Right atrium auricular region (tissue), 2 donors: ENCODE data around the gene KCTD21. TPM values are rescaled to one million over a fixed set of nuclear protein-coding genes. Genes with fewer than 3 reads are reported as not detected.
A peak's percentile ranks its signal among the peaks of the same experiment; 100 is the strongest.
"Not testable (repeated sequence)": the region's sequence is repeated elsewhere in the genome, so short reads cannot be mapped to it uniquely, and the experiment has no call there.

Experiments used
- DNase-seq: peaks from one replicate; pipeline ENCODE4 v3.0.0-alpha.2; 2019; ENCODE audit warnings: low spot score
- H3K27ac ChIP-seq, 2 donors: fragments of 200-600 bp; sonication (generic); 1 replicate in 1 of 2; 2 replicates in 1 of 2; pipeline ENCODE4 v1.5.1; 2016 to 2019
- H3K27me3 ChIP-seq, 2 donors: fragments of 200-600 bp; sonication (generic); one replicate each; pipeline versions ENCODE4 v1.5.1 to v1.6.0; 2017 to 2019
- H3K36me3 ChIP-seq: fragments of 200-600 bp; sonication (generic); one replicate; pipeline ENCODE4 v1.5.1; 2016
- H3K4me1 ChIP-seq, 2 donors: fragments of 200-600 bp; sonication (generic); one replicate each; pipeline versions ENCODE4 v1.5.1 to v1.6.0; 2017 to 2019
- H3K4me3 ChIP-seq, 2 donors: fragments of 200-600 bp; sonication (generic); 1 replicate in 1 of 2; 2 replicates in 1 of 2; pipeline ENCODE4 v1.5.1; 2017 to 2019; ENCODE audit warnings: mild to moderate bottlenecking in 1 of 2, moderate library complexity in 1 of 2
- H3K9me3 ChIP-seq, 2 donors: fragments of 200-600 bp; sonication (generic); one replicate each; pipeline ENCODE4 v1.5.1; 2019
- total RNA-seq, 2 donors: library from RNA; depleted of rRNA; stranded (reverse); fragments of >200 nt; gene quantifications; one replicate each; pipeline ENCODE4 v1.1.0, GENCODE V29; 2016
- TF ChIP-seq, protein P1 (sequence below), 2 donors: fragments of 200-600 bp; sonication (generic); IDR thresholded peaks; one replicate each; pipeline ENCODE4 v1.5.1; 2019; ENCODE audit warnings: antibody characterized with exemption in 2 of 2

KCTD21 gene
- total RNA-seq, 2 donors from 2014 or later: 9.8 to 12.9 TPM

GRCh38 chr11:78224906-78225420 is 36.5 kb upstream of the KCTD21 start:
- TF ChIP-seq, protein P1, sequence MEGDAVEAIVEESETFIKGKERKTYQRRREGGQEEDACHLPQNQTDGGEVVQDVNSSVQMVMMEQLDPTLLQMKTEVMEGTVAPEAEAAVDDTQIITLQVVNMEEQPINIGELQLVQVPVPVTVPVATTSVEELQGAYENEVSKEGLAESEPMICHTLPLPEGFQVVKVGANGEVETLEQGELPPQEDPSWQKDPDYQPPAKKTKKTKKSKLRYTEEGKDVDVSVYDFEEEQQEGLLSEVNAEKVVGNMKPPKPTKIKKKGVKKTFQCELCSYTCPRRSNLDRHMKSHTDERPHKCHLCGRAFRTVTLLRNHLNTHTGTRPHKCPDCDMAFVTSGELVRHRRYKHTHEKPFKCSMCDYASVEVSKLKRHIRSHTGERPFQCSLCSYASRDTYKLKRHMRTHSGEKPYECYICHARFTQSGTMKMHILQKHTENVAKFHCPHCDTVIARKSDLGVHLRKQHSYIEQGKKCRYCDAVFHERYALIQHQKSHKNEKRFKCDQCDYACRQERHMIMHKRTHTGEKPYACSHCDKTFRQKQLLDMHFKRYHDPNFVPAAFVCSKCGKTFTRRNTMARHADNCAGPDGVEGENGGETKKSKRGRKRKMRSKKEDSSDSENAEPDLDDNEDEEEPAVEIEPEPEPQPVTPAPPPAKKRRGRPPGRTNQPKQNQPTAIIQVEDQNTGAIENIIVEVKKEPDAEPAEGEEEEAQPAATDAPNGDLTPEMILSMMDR (IDR thresholded peaks at IDR 0.05): no peak
- no peak overlapping the region for H3K4me3 ChIP-seq
- H3K27me3 ChIP-seq: no peaks in the 10 kb centered on the region
- no peaks in the 10 kb centered on the region for H3K9me3 ChIP-seq
- peak; percentile 43 for DNase-seq
- peaks cover 59% of the 10 kb centered on the region for H3K36me3 ChIP-seq
- H3K4me1 ChIP-seq: peaks cover 0 to 1% of the 10 kb centered on the region in 2 donors
- H3K27ac ChIP-seq: no peak overlapping the region

DNA sequence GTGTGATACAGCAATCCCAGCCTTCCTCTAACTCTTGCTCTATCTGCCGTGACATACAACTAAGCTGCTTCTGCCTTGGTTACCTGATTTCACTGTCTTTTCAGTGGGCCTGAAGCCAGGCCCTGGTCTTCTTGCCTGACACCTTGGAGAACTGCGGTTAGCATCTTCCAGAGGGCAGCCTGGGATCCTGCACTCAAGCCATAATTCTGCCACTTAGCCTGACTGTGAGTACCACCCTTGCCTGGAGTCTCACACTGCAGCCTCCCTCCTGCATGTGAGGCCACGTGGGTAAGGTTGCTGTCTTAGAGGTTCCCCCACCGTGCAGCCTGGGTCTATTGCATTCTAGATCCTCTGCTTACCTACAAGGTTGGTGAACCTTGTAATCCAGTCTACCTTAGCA is 36.1 kb upstream of the KCTD21 start:
- Histone ChIP-seq H3K27me3 (no peaks in the 10 kb centered on the region), H3K4me1 (no peaks in the 10 kb centered on the region), H3K9me3 (no peaks in the 10 kb centered on the region), H3K36me3 (peaks cover 63% of the 10 kb centered on the region), H3K27ac (no peak overlapping the region), H3K4me3 (no peak overlapping the region)
- TF ChIP-seq, protein P1 (IDR thresholded peaks at IDR 0.05): no peak
- DNase-seq: no peak

- Histone ChIP-seq H3K27ac (no peak overlapping the region), H3K36me3 (peaks cover 74% of the 10 kb centered on the region), H3K4me3 (no peak overlapping the region), H3K9me3 (no peaks in the 10 kb centered on the region), H3K4me1 (no peaks in the 10 kb centered on the region), H3K27me3 (no peaks in the 10 kb centered on the region)
- TF ChIP-seq, protein P1 (IDR thresholded peaks at IDR 0.05): no peak
- DNase-seq: peak; percentile 48
Observed at GRCh38 chr11:78223320-78223954, 35.0 kb upstream of the KCTD21 start.

- H3K4me3 ChIP-seq, H3K27ac ChIP-seq, H3K4me1 ChIP-seq, H3K9me3 ChIP-seq, H3K27me3 ChIP-seq: not testable (repeated sequence)
- peaks cover 81% of the 10 kb centered on the region for H3K36me3 ChIP-seq
- peak; percentile 53 for DNase-seq
Observed at GRCh38 chr11:78222726-78223125, 34.3 kb upstream of the KCTD21 start.

DNA sequence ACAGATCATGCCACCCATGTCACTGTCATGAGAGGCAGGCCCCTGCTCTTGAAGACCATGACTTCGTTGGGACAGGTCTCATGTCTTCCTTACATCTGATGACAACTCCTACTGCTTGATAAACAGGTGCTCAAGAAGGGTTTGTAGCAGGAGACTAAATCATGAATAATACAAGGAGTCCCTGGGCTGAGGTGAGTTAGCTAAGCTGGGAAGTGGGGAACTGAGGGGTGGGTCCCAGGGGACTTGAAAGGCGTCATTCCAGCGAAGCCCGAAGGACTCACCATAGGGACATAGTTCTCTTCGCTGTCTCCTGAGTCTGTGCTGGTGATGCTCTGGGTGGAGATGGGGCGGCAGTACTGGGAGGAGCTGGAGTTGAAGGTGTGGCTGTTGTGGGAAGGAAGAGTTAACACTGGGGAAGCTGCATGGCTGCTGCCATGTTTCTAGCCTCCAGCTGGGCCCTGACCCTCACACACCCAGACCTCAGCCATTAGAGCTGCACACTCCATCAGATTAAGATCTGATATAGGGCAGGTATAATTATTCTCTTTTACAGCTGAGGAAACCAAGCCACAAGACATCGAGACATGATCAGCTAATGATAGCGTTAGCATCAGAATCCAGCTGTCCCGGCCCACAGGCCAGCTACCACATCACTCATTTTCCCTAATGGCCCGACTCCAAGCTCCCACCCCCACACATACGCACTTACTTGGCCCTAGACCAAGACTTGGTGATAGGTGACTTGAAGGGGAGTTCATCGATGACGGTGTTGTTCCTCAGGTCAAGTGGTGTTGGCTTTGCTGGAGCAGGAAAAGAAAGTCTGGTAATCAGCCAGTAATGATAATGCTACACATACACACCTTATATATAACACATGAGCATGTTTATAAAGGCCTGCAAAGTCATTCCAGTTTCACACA is 33.2 kb upstream of the KCTD21 start:
- peaks cover 87% of the 10 kb centered on the region for H3K36me3 ChIP-seq
- H3K4me3 ChIP-seq: no peak overlapping the region
- no peaks in the 10 kb centered on the region for H3K9me3 ChIP-seq
- no peaks in the 10 kb centered on the region for H3K4me1 ChIP-seq
- H3K27ac ChIP-seq: no peak overlapping the region
- no peaks in the 10 kb centered on the region for H3K27me3 ChIP-seq
- TF ChIP-seq, protein P1 (IDR thresholded peaks at IDR 0.05): no peak
- DNase-seq: peak; percentile 58
